Bronchial epithelial cell (primary cell): Measurements from ENCODE around the gene ADAMTSL2. TPM values are rescaled to one million over a fixed set of nuclear protein-coding genes. Genes with fewer than 3 reads are reported as not detected.

Experiments
- DNase-seq: peaks from one replicate; pipeline ENCODE4 v3.0.0-alpha.2; 2010; ENCODE audit warnings: low read depth
- FAIRE-seq: peaks from 2 replicates; lab custom pipeline; 2011; peaks lifted over from hg19 to GRCh38; lab: Jason Lieb, UNC
- H3K27me3 ChIP-seq: 2 replicates; pipeline ENCODE4 v1.5.1; 2011; ENCODE audit warnings: low read length; ENCODE audit not compliant: control insufficient read depth, insufficient read depth
- H3K36me3 ChIP-seq: 2 replicates; pipeline ENCODE4 v1.5.1; 2011; ENCODE audit warnings: low read length; ENCODE audit not compliant: control insufficient read depth, insufficient read depth
- H3K4me3 ChIP-seq: 2 replicates; pipeline ENCODE4 v1.5.1; 2011; ENCODE audit warnings: mild to moderate bottlenecking, low read depth, low read length, control low read depth
- CTCF ChIP-seq: IDR thresholded peaks from 2 replicates; pipeline ENCODE4 v1.5.1; 2011; ENCODE audit warnings: mild to moderate bottlenecking, moderate library complexity, low read length, control low read depth, inconsistent platforms; ENCODE audit not compliant: insufficient read depth, severe bottlenecking
- total RNA-seq: library from RNA; depleted of rRNA; stranded (reverse); fragments of >200 nt; gene quantifications from 2 replicates; pipeline ENCODE4 v1.2.1, GENCODE V29; 2014

The ADAMTSL2 gene
- total RNA-seq, 1 donor from 2014 or later: not detected

- no peak overlapping the region for H3K4me3 ChIP-seq
- no peak for FAIRE-seq
- peaks cover 22% of the 10 kb centered on the region for H3K27me3 ChIP-seq
- DNase-seq: no peak
- H3K36me3 ChIP-seq: no peaks in the 10 kb centered on the region
- no peak for TF ChIP-seq CTCF
Observed at GRCh38 chr9:133537257-133537656, 2.8 kb downstream of the ADAMTSL2 start.

GRCh38 chr9:133538176-133538575 is 3.7 kb downstream of the ADAMTSL2 start:
- Histone ChIP-seq H3K36me3 (no peaks in the 10 kb centered on the region), H3K4me3 (no peak overlapping the region), H3K27me3 (peaks cover 23% of the 10 kb centered on the region)
- no peak for TF ChIP-seq CTCF
- DNase-seq (peak; percentile 21), FAIRE-seq (no peak)

GRCh38 chr9:133538851-133539833 is 4.6 kb downstream of the ADAMTSL2 start:
- FAIRE-seq (no peak), DNase-seq (no peak)
- H3K27me3 ChIP-seq: peaks cover 18% of the 10 kb centered on the region
- no peaks in the 10 kb centered on the region for H3K36me3 ChIP-seq
- H3K4me3 ChIP-seq: no peak overlapping the region
- no peak for TF ChIP-seq CTCF

- Histone ChIP-seq H3K36me3 (no peaks in the 10 kb centered on the region), H3K27me3 (peaks cover 12% of the 10 kb centered on the region), H3K4me3 (no peak overlapping the region)
- DNase-seq (no peak), FAIRE-seq (no peak)
- no peak for TF ChIP-seq CTCF
Observed at GRCh38 chr9:133539991-133540697, 5.6 kb downstream of the ADAMTSL2 start.

- FAIRE-seq: no peak
- H3K27me3 ChIP-seq: peaks cover 9% of the 10 kb centered on the region
- TF ChIP-seq CTCF: no peak
- no peaks in the 10 kb centered on the region for H3K36me3 ChIP-seq
- no peak for DNase-seq
- H3K4me3 ChIP-seq: no peak overlapping the region
Observed at GRCh38 chr9:133540698-133541025, 6.2 kb downstream of the ADAMTSL2 start.
